GM21447 (cell line): Measurements from ENCODE around the gene TIMM29.
"Not testable (repeated sequence)": the region's sequence is repeated elsewhere in the genome, so short reads cannot be mapped to it uniquely, and the experiment has no call there.

Experiments
- ATAC-seq: cut with Tn5 transposase; IDR thresholded peaks from one replicate; pipeline ENCODE4 v1.9.1; 2021; ENCODE audit not compliant: unreplicated experiment

TIMM29 gene

DNA sequence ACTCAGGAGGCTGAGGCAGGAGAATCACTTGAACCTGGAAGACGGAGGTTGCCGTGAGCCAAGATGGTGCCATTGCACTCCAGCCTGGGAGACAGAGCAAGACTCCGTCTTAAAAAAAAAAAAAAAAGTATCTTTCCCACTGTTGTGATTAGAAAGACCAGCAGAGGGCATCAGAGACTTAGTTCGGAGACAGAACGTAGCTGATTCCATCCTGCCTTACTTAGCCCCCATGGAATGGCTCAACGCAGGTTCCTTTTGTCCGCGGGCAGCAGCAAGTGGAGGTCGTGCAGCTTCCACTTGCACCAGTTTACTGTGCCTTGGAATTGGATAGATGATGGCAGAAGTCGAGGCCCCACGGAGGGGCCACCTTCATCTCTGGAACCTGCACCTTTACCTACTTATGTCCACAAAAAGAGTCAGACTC lies 8.1 kb downstream of the TIMM29 start:
- ATAC-seq, result no peak

GRCh38 chr19:10941649-10942048 lies 13.0 kb downstream of the TIMM29 start:
- not testable (repeated sequence) for ATAC-seq

DNA sequence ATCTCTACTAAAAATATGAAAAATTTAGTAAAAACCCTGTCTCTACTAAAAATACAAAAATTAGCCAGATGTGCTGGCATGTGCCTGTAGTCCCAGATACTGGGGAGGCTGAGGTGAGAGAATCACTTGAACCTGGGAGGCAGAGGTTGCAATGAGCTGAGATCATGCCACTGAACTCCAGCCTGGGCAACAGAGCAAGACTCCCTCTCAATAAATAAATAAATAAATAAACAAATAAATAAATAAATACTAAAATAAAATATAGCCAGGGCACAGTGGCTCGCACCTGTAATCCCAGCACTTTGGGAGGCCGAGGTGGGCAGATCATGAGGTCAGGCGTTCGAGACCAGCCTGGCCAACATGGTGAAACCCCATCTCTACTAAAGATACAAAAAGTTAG lies 14.8 kb downstream of the TIMM29 start:
- ATAC-seq, result not testable (repeated sequence)

DNA sequence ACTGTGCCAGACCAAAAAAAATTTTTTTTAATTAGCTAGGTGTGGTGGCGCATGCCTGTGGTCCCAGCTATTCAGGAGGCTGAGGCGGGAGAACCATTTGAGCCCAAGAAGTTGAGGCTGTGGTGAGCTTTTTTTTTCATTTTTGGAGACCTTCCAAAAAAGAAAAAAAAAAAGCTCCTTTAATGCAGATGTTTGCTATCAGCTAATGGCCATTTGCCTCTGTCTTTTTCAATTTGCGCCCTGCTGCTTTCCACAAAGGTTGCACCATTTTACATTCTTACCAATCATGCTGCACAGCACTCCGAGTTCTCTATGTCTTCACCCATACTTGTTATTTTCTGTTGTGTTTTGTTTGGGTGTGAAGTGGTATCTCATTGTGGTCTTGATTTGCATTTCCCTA lies 16.7 kb downstream of the TIMM29 start:
- ATAC-seq, result no peak

DNA sequence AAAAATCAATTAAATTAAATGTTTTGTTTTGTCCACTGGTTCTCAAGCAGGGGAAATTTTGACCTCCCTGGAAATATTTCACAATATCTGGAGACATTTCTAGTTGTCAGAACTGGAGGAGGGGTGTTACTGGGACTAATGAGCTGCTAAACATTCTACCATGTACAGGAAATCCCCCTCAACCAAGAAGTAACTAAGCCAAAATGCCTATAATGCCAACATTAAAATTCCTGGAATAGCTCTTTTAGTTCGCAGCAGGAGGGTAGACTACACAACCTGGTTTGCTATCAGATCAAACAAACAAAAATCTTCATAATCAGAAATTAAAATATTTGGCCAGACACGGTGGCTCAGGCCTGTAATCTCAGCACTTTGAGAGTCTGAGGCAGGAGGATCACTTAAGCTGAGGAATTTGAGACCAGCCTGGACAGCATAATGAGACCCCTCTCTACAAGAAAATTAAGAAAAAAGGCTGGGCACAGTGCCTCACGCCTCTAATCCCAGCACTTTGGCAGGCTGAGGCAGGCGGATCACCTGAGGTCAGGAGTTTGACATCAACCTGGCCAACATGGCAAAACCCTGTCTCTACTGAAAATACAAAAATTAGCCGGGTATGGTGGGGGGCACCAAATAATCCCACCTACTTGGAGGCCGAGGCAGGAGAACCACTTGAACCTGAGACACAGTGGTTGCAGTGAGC lies 18.5 kb downstream of the TIMM29 start:
- ATAC-seq, result no peak

DNA sequence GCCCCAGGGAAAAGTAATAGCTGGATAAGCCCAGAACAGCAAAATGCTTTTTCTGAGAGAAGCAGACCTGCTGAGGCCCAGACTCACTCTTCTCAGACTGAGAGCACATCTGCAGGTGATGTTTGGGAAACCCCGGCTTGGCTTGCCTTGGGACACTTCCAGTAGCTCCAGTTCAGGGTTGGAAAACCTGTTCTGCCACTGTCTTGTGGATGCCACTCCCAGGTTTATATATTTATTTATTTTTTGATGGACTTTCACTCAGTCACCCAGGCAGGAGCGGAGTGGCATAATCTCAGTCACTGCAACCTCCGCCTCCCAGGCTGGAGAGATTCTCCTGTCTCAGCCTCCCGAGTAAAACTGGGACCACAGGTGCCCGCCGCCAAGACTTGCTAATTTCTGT lies 24.2 kb downstream of the TIMM29 start:
- no peak for ATAC-seq

DNA sequence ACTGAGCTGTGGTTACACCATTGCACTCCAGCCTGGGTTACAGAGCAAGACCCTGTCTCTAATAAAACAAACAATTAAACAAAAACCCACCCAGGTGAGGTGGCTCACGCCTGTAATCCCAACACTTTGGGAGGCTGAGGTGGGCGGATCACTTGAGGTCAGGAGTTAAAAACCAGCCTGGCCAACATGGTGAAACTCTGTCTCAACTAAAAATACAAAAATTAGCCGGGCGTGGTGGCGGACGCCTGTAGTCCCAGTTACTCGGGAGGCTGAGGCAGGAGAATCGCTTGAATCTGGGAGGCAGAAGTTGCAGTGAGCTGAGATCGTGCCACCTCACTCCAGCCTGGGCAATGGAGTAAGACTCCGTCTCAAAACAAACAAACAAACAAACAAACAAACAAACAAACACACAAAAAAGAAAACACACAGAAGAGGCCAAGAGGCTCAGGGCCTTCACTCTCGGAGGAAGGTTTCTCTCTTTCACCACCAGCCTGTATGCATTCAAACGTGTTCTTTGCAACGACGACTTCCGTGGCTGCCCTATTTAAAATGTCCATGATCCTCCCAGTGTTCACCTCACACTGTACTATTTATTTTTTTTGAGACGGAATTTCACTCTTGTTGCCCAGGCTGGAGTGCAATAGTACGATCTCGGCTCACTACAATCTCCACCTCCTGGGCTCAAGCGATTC lies 30.8 kb downstream of the TIMM29 start:
- not testable (repeated sequence) for ATAC-seq

DNA sequence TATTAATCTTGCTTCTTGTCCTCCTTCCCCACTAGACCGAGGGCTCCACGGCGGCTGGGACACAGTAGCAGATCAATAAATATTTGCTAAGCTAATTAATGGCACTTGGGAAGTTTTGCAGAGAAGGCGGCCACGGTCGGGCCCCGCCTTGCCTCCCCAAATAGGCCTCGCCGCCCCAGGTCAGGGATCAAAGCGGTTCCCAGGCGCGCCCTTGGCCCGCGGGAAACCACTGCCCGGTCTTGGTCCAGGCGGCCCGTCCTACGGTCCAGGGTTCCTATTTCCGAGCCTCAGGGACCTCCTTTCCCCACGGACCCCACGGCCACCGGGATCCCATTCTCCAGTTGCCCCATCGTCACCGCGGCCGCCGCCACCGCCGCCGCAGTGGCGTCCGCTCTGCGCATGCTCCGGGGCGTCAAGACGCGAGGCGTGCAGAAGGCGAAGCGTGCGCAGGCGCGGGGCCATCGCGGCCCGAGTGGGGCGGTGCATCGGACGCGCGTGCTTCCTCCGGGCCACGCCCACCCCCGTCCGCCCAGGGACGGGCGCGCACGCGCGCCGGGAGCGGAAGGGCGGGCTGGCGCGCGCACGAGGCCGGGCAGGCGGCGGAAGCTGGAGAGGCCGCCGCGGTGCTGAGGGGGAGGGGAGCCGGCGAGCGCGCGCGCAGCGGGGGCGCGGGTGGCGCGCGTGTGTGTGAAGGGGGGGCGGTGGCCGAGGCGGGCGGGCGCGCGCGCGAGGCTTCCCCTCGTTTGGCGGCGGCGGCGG lies 31.9 kb downstream of the TIMM29 start, which contains the start of gene SMARCA4:
Gene SMARCA4, plus strand, starts transcription at position 717 of the 759 bp plus-strand sequence. CDS start 23,122 bp downstream, outside the sequence.
- peak; percentile 66 for ATAC-seq

DNA sequence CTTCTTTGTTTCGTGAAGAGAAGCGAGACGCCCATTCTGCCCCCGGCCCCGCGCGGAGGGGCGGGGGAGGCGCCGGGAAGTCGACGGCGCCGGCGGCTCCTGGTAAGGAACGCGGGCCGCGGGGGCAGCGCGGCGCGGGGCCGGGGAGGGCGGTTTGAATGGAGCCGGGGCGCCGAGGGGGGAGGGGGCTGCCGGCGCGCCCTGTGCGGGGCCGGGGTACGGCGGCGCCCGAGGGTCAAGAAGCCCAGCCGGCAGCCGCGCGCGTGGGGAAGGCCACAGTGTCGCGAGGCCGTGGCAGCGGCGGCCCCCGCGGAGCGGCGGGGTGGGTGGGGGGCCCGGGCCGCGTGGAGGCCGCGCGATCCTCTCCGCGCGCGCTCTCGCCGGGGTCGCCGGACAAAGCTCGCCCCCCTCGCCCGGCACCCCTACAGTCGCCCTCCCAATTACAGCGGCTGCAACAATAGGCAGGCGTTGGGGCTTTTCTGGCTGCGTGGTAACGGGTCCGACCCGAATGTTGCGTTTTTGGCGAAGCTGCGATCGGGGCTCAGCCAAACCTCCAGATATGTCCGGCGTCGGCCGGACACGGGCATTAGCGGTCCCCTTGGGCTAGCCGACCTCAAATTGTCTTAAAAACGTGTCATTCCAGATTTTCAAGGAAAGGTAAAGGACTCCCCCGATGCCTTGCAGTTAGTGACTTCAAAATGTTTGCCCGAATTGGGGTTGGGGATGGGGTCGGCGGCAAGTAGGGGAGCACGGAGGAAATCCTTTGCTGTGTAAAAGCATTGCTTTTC lies 32.7 kb downstream of the TIMM29 start:
- peak; percentile 23 for ATAC-seq

- ATAC-seq, result no peak
These were observed 34.3 kb downstream of the TIMM29 start for GRCh38 chr19:10962863-10963262.

DNA sequence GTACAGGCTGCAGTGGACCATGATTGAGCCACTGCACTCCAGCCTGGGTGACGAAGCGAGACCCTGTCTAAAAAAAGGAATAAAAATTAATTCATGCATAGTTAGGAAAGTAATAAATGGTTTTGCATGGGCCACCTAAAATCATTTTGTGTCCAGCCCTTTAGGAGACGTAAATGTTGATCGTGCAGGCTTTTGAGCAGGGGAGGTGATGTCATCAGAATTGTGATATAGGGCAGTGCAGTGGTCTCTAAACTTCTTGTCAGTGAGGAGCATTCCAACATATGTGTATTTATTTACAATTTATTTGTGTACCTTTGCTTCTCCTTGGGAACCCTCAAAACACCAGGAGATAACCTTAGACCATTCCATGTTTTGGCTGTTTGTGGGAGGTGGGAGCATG lies 35.3 kb downstream of the TIMM29 start:
- ATAC-seq, result no peak

- no peak for ATAC-seq
These were observed 36.3 kb downstream of the TIMM29 start for GRCh38 chr19:10964903-10965302.

- ATAC-seq, result no peak
These were observed 36.8 kb downstream of the TIMM29 start for GRCh38 chr19:10965398-10965797.

- ATAC-seq, result no peak
These were observed 38.2 kb downstream of the TIMM29 start for GRCh38 chr19:10966809-10967208.

DNA sequence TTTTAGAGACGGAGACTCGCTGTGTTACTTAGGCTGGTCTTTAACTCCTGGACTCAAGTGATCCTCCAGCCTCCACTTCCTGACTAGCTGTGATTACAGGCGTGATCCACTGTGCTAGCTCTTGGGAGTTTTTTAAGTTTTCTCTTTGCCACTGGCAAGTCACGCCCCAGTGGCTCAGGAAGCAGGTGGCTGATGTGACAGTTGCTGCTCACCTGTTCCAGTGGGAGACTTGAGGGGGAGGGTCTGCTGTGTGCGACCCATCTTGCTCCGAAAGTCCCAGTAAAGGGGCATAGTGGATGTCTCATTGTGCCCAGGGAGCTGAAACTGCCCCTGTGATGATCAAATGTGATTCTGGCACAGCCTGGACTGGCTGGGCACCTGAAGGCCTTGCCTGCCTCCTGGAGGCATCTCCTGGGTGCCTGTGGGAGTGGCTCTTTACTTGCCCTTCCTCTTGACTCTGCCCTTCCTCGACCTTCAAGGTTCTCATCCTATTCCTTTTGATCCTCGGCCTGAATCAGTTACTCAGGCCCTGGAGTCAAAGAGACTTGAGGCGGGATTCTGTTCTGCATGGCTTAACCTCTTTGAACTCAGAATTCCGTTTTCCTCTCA lies 40.0 kb downstream of the TIMM29 start:
- peak; percentile 46 for ATAC-seq

- no peak for ATAC-seq
These were observed 42.6 kb downstream of the TIMM29 start for GRCh38 chr19:10971107-10971726.

GRCh38 chr19:10975374-10976130 lies 46.9 kb downstream of the TIMM29 start:
- ATAC-seq, result no peak

DNA sequence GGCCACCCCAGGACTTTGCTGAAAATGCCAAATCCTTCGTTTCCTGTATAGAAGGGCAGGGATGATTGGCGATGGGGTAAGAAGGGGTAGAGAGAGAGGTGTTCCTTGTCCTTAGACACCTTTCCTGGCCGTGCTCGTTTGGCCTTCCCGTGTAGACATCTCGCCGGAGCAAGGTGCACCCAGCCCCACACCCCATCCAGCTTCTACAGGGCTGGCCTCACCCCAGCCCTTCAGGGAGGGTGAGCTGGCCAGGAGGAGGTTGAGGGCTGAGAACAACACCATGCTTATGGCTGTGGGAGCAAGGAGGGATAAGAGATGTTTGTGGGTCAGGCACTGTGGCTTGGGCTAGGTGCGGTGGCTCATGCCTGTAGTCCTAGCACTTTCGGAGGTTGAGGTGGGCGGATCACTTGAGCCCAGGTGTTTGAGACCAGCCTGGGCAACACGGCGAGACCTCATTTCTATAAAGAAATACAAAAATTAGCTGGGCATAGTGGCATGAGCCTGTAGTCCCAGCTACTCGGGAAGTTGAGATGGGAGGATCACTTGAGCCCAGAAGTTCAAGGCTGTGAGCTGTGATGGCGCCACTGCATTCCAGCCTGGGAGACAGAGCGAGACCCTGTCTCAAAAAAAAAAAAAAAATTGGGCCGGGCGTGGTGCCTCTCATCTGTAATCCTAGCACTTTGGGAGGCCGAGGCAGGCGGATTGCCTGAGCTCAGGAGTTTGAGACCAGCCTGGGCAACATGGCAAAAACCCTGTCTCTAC lies 47.7 kb downstream of the TIMM29 start:
- ATAC-seq, result no peak

- ATAC-seq, result no peak
These were observed 49.1 kb downstream of the TIMM29 start for GRCh38 chr19:10977742-10978092.
